IPS-18c (cell line): ENCODE results near the gene FBRSL1.

ENCODE experiments used
- H3K4me3 ChIP-seq: 2 replicates; pipeline ENCODE4 v1.7.0; 2013; ENCODE audit warnings: low read depth, mild to moderate bottlenecking, low read length, moderate library complexity; ENCODE audit not compliant: insufficient read depth
- H3K9me3 ChIP-seq: one replicate; pipeline ENCODE4 v1.6.1; 2013; ENCODE audit warnings: mild to moderate bottlenecking, low read length, moderate library complexity; ENCODE audit not compliant: control insufficient read depth, insufficient read depth

The FBRSL1 gene

GRCh38 chr12:132498931-132499330 lies 9.0 kb downstream of the FBRSL1 start:
- Histone ChIP-seq H3K4me3 (no peak overlapping the region), H3K9me3 (no peaks in the 10 kb centered on the region)

- Histone ChIP-seq H3K4me3 (no peak overlapping the region), H3K9me3 (no peaks in the 10 kb centered on the region)
These were observed 10.3 kb downstream of the FBRSL1 start for GRCh38 chr12:132500142-132500855.

- no peaks in the 10 kb centered on the region for H3K9me3 ChIP-seq
- H3K4me3 ChIP-seq = no peak overlapping the region
These were observed 10.9 kb downstream of the FBRSL1 start for GRCh38 chr12:132500856-132501180.

- Histone ChIP-seq H3K9me3 (no peaks in the 10 kb centered on the region), H3K4me3 (no peak overlapping the region)
These were observed 11.4 kb downstream of the FBRSL1 start for GRCh38 chr12:132501204-132501940.

GRCh38 chr12:132502149-132502881 lies 12.4 kb downstream of the FBRSL1 start:
- Histone ChIP-seq H3K4me3 (no peak overlapping the region), H3K9me3 (no peaks in the 10 kb centered on the region)

- no peaks in the 10 kb centered on the region for H3K9me3 ChIP-seq
- H3K4me3 ChIP-seq = no peak overlapping the region
These were observed 12.9 kb downstream of the FBRSL1 start for GRCh38 chr12:132502882-132503193.

- no peaks in the 10 kb centered on the region for H3K9me3 ChIP-seq
- H3K4me3 ChIP-seq = no peak overlapping the region
These were observed 13.8 kb downstream of the FBRSL1 start for GRCh38 chr12:132503618-132504204.

- no peaks in the 10 kb centered on the region for H3K9me3 ChIP-seq
- no peak overlapping the region for H3K4me3 ChIP-seq
These were observed 15.3 kb downstream of the FBRSL1 start for GRCh38 chr12:132505105-132505851.

- H3K9me3 ChIP-seq = no peaks in the 10 kb centered on the region
- H3K4me3 ChIP-seq = no peak overlapping the region
These were observed 15.9 kb downstream of the FBRSL1 start for GRCh38 chr12:132505852-132506219.

- Histone ChIP-seq H3K4me3 (no peak overlapping the region), H3K9me3 (no peaks in the 10 kb centered on the region)
These were observed 16.6 kb downstream of the FBRSL1 start for GRCh38 chr12:132506328-132507160.

- Histone ChIP-seq H3K4me3 (no peak overlapping the region), H3K9me3 (no peaks in the 10 kb centered on the region)
These were observed 17.2 kb downstream of the FBRSL1 start for GRCh38 chr12:132507161-132507538.

GRCh38 chr12:132507656-132508490 lies 17.9 kb downstream of the FBRSL1 start:
- Histone ChIP-seq H3K9me3 (no peaks in the 10 kb centered on the region), H3K4me3 (no peak overlapping the region)

GRCh38 chr12:132508491-132508740 lies 18.5 kb downstream of the FBRSL1 start:
- H3K4me3 ChIP-seq = no peak overlapping the region
- H3K9me3 ChIP-seq = no peaks in the 10 kb centered on the region

GRCh38 chr12:132508860-132509732 lies 19.1 kb downstream of the FBRSL1 start:
- Histone ChIP-seq H3K9me3 (no peaks in the 10 kb centered on the region), H3K4me3 (no peak overlapping the region)

- Histone ChIP-seq H3K9me3 (no peaks in the 10 kb centered on the region), H3K4me3 (no peak overlapping the region)
These were observed 20.3 kb downstream of the FBRSL1 start for GRCh38 chr12:132510111-132510724.
